IMR-90 (cell line): ENCODE results near the gene IFRD1. TPM values are rescaled to one million over a fixed set of nuclear protein-coding genes. Genes with fewer than 3 reads are reported as not detected.

Experiments
- ATAC-seq: fragments of 200-7000 bp; cut with Tn5 transposase; 2 replicates; pipeline ENCODE4 v1.9.1; 2020; ENCODE audit warnings: low read depth, mild to moderate bottlenecking, moderate library complexity
- BruUV-seq: library from RNA; stranded (reverse); fragments of 400-500 nt; replicated peaks from 2 replicates; lab custom pipeline; 2021; lab: Mats Ljungman, UMichigan
- CTCF ChIA-PET: fragments of 300-600 bp; formaldehyde crosslinking; extraction: SDS; loops from one replicate; lab custom pipeline; 2021; ENCODE audit warnings: antibody characterized with exemption; lab: Yijun Ruan, JAX
- POLR2A ChIA-PET: fragments of 300-600 bp; sonication (Branson Sonifier 250); formaldehyde crosslinking; loops from one replicate; lab custom pipeline; 2022; ENCODE audit warnings: antibody characterized with exemption; ENCODE audit not compliant: unreplicated experiment; lab: Charles Lee
- DNase-seq: peaks from one replicate; pipeline ENCODE4 v3.0.0; 2013
- H2AFZ ChIP-seq: replicated peaks from 2 replicates; pipeline ENCODE3; 2013; ENCODE audit warnings: low read length, mild to moderate bottlenecking; ENCODE audit not compliant: poor library complexity
- H2AK5ac ChIP-seq: 2 replicates; pipeline ENCODE4 v1.6.1; 2013; ENCODE audit warnings: low read depth, low read length, inconsistent platforms
- H2AK9ac ChIP-seq: replicated peaks from 2 replicates; pipeline ENCODE3; 2013; ENCODE audit warnings: mild to moderate bottlenecking, low read depth, low read length, moderate library complexity; ENCODE audit not compliant: poor library complexity
- H2BK120ac ChIP-seq: 2 replicates; pipeline ENCODE4 v1.6.1; 2013; ENCODE audit warnings: low read depth, low read length, inconsistent platforms
- H2BK15ac ChIP-seq: 3 replicates; pipeline ENCODE4 v1.6.1; 2013; ENCODE audit warnings: low read depth, low read length, inconsistent platforms
- H2BK20ac ChIP-seq: 2 replicates; pipeline ENCODE4 v1.6.1; 2013; ENCODE audit warnings: low read depth, mild to moderate bottlenecking, inconsistent platforms, low read length, moderate library complexity
- H2BK5ac ChIP-seq: 2 replicates; pipeline ENCODE4 v1.6.1; 2013; ENCODE audit warnings: mild to moderate bottlenecking, low read depth, low read length, inconsistent platforms; ENCODE audit not compliant: poor library complexity, severe bottlenecking
- H3K14ac ChIP-seq: replicated peaks from 2 replicates; pipeline ENCODE4 v1.6.1; 2013; ENCODE audit warnings: low read depth, low read length, inconsistent platforms
- H3K18ac ChIP-seq: 2 replicates; pipeline ENCODE4 v1.6.1; 2013; ENCODE audit warnings: low read depth, low read length, control low read depth
- H3K23ac ChIP-seq: 2 replicates; pipeline ENCODE4 v1.6.1; 2013; ENCODE audit warnings: low read depth, low read length, inconsistent platforms
- H3K27ac ChIP-seq: 2 replicates; pipeline ENCODE4 v1.5.1; 2013; ENCODE audit warnings: mild to moderate bottlenecking, control low read depth, low read length; ENCODE audit not compliant: insufficient read depth
- H3K27me3 ChIP-seq: 2 replicates; pipeline ENCODE4 v1.6.1; 2013; ENCODE audit warnings: low read length; ENCODE audit not compliant: control insufficient read depth, insufficient read depth
- H3K36me3 ChIP-seq: 2 replicates; pipeline ENCODE4 v1.6.1; 2013; ENCODE audit warnings: low read length, mixed read lengths; ENCODE audit not compliant: control insufficient read depth, insufficient read depth
- H3K4ac ChIP-seq: 2 replicates; pipeline ENCODE4 v1.6.1; 2013; ENCODE audit warnings: low read depth, low read length, inconsistent platforms
- H3K4me1 ChIP-seq: 2 replicates; pipeline ENCODE4 v1.6.1; 2013; ENCODE audit warnings: low read length, mixed read lengths; ENCODE audit not compliant: control insufficient read depth, insufficient read depth
- H3K4me2 ChIP-seq: 2 replicates; pipeline ENCODE4 v1.6.1; 2013; ENCODE audit warnings: low read depth, mild to moderate bottlenecking, control low read depth, low read length, moderate library complexity
- H3K4me3 ChIP-seq: 2 replicates; pipeline ENCODE4 v1.5.1; 2013; ENCODE audit warnings: low read depth, mild to moderate bottlenecking, control low read depth, low read length, moderate library complexity; ENCODE audit not compliant: insufficient read depth
- H3K56ac ChIP-seq: 2 replicates; pipeline ENCODE4 v1.6.1; 2013; ENCODE audit warnings: low read length, inconsistent platforms; ENCODE audit not compliant: insufficient read depth; ENCODE audit errors: extremely low read depth
- H3K79me1 ChIP-seq, 2 experiments: 2 replicates each; pipeline ENCODE4 v1.6.1; 2013; ENCODE audit warnings: low read length in 2 of 2, inconsistent platforms in 1 of 2, low read depth in 1 of 2
- H3K9ac ChIP-seq: 2 replicates; pipeline ENCODE4 v1.6.1; 2013; ENCODE audit warnings: low read depth, low read length, control low read depth
- H3K9me1 ChIP-seq: 2 replicates; pipeline ENCODE4 v1.6.1; 2013; ENCODE audit warnings: low read length, inconsistent platforms; ENCODE audit not compliant: insufficient read depth
- H3K9me3 ChIP-seq: 2 replicates; pipeline ENCODE4 v1.6.1; 2013; ENCODE audit warnings: low read length; ENCODE audit not compliant: control insufficient read depth, insufficient read depth
- H4K20me1 ChIP-seq: 2 replicates; pipeline ENCODE4 v1.6.1; 2013; ENCODE audit warnings: low read length, inconsistent platforms; ENCODE audit not compliant: insufficient read depth
- H4K5ac ChIP-seq: 2 replicates; pipeline ENCODE4 v1.6.1; 2013; ENCODE audit warnings: mild to moderate bottlenecking, low read depth, low read length, control low read depth
- H4K8ac ChIP-seq, 2 experiments: 2 replicates each; pipeline ENCODE4 v1.6.1; 2013; ENCODE audit warnings: low read depth in 2 of 2, low read length in 2 of 2, control low read depth in 1 of 2, inconsistent platforms in 1 of 2
- H4K91ac ChIP-seq: 2 replicates; pipeline ENCODE4 v1.6.1; 2013; ENCODE audit warnings: low read depth, low read length, inconsistent platforms; ENCODE audit not compliant: insufficient read depth
- BHLHE40 ChIP-seq: fragments of 150-350 bp; IDR thresholded peaks from 2 replicates; pipeline ENCODE4 v1.6.1; 2016; ENCODE audit warnings: mild to moderate bottlenecking, low read depth, low read length
- CEBPB ChIP-seq: IDR thresholded peaks from 2 replicates; pipeline ENCODE4 v1.6.1; 2012; ENCODE audit warnings: low read depth, low read length, improper control_type of control experiment
- CHD1 ChIP-seq: IDR thresholded peaks from 2 replicates; pipeline ENCODE4 v1.6.1; 2012; ENCODE audit warnings: low read depth, low read length, improper control_type of control experiment
- FOS ChIP-seq: fragments of 150-350 bp; IDR thresholded peaks from 2 replicates; pipeline ENCODE4 v1.6.1; 2016; ENCODE audit warnings: low read depth, low read length
- MAFK ChIP-seq: IDR thresholded peaks from 2 replicates; pipeline ENCODE4 v1.6.1; 2012; ENCODE audit warnings: low read depth, low read length, improper control_type of control experiment
- MAZ ChIP-seq: IDR thresholded peaks from 2 replicates; pipeline ENCODE4 v1.6.1; 2012; ENCODE audit warnings: low read depth, mild to moderate bottlenecking, low read length, improper control_type of control experiment, moderate library complexity, borderline replicate concordance
- MXI1 ChIP-seq: IDR thresholded peaks from 2 replicates; pipeline ENCODE4 v1.6.1; 2012; ENCODE audit warnings: low read depth, mild to moderate bottlenecking, low read length, moderate library complexity, borderline replicate concordance
- NFE2L2 ChIP-seq: fragments of 150-350 bp; IDR thresholded peaks from 2 replicates; pipeline ENCODE4 v1.6.1; 2016; ENCODE audit warnings: low read depth, mild to moderate bottlenecking, low read length
- POLR2A ChIP-seq: IDR thresholded peaks from 2 replicates; pipeline ENCODE4 v1.6.1; 2012; ENCODE audit warnings: mild to moderate bottlenecking, low read depth, low read length
- RAD21 ChIP-seq: IDR thresholded peaks from 2 replicates; pipeline ENCODE4 v1.6.1; 2012; ENCODE audit warnings: low read length, improper control_type of control experiment
- RFX5 ChIP-seq: IDR thresholded peaks from 2 replicates; pipeline ENCODE4 v1.8.0; 2012; ENCODE audit warnings: low read depth, mild to moderate bottlenecking, low read length, moderate library complexity
- SMC3 ChIP-seq: fragments of 150-350 bp; IDR thresholded peaks from 2 replicates; pipeline ENCODE4 v1.6.1; 2016; ENCODE audit warnings: low read depth, mild to moderate bottlenecking, antibody characterized with exemption, low read length, moderate library complexity
- WGBS, 2 experiments: methylation state at CpG; one replicate each; pipeline versions ENCODE4 v1.1.5 to v1.1.7; 2013; ENCODE audit warnings: missing lambda C conversion rate in 2 of 2; ENCODE audit not compliant: insufficient read length in 1 of 2; ENCODE audit errors: extremely low coverage in 2 of 2; 5-methylcytosine and 5-hydroxymethylcytosine counted together
- dilution Hi-C: fragments of 300-500 bp; cut with HindIII; formaldehyde crosslinking; loops from one replicate; pipeline ENCODE4 v1.14.3; 2018; ENCODE audit warnings: low sequenced_read_pairs; ENCODE audit not compliant: unreplicated experiment
- in situ Hi-C: fragments of 300-500 bp; cut with MboI; formaldehyde crosslinking; loops from 3 replicates; pipeline ENCODE4 v1.14.3; 2019; ENCODE audit warnings: low sequenced_read_pairs, inconsistent platforms, mixed read lengths
- intact Hi-C: fragments of 100-400 bp; cut with micrococcal nuclease; formaldehyde crosslinking; loops from 2 replicates; pipeline ENCODE4 v1.10.0; 2022
- polyA plus RNA-seq, 3 experiments: library from polyadenylated mRNA; depleted of rRNA; stranded (reverse); fragments of >200 nt; gene quantifications; 2 replicates each; pipeline ENCODE4 v1.2.3, GENCODE V29; 2012; ENCODE audit warnings: low replicate concordance in 1 of 3
- total RNA-seq: library from RNA; depleted of rRNA; stranded (reverse); fragments of >200 nt; gene quantifications from 2 replicates; pipeline ENCODE4 v1.2.3, GENCODE V29; 2012
- TF ChIP-seq, protein P1 (sequence below): conservative IDR thresholded peaks from 2 replicates; pipeline ENCODE4 v1.5.1; 2012; ENCODE audit warnings: mild to moderate bottlenecking, low read depth, low read length, improper control_type of control experiment
- TF ChIP-seq, protein P2 (sequence below): fragments of 150-350 bp; IDR thresholded peaks from 2 replicates; pipeline ENCODE4 v1.6.1; 2016; ENCODE audit warnings: low read depth, mild to moderate bottlenecking, low read length, moderate library complexity, borderline replicate concordance
- TF ChIP-seq, protein P3 (sequence below): fragments of 150-350 bp; IDR thresholded peaks from 2 replicates; pipeline ENCODE4 v1.6.1; 2017; ENCODE audit warnings: mild to moderate bottlenecking, antibody characterized with exemption, low read length, low read depth

IFRD1 gene
- total and polyA plus RNA-seq, 2 of the 4 experiments (the other 2 are of a cell fraction): 18.3 to 25.3 TPM

DNA sequence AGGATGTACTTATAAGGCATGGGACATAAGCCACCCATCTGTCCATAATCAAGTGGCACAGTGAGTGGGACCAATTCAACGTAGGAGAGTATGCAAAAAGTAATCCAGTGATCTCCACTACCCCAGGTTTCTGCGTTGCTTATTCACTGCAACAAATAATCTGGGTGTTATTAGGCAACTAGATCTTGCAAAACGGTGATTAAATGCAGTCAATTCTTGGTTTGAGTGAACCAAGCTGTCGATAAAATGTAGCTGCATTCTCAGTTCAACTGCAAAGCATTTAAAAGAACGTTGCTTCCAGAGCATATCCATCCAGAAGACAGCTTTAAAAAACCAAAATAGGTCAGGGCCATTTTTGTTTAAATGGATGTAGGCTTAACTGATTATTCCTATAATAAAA lies 35.5 kb downstream of the IFRD1 start:
- Histone ChIP-seq H4K5ac (no peak overlapping the region), H3K18ac (no peak overlapping the region), H3K4me1 (0 out of 2 replicates have a peak, but pooled peaks cover 1% of the 10 kb centered on the region), H2BK20ac (no peak overlapping the region), H3K9me1 (peaks cover 7% of the 10 kb centered on the region), H2AK9ac (no peak overlapping the region), H3K4me2 (no peak overlapping the region), H3K9me3 (no peaks in the 10 kb centered on the region), H3K27me3 (no peaks in the 10 kb centered on the region), H3K79me1 (peaks cover 0 to 8% of the 10 kb centered on the region in 2 experiments; a peak in 1 of 4 replicates), H2BK120ac (no peak overlapping the region), H2BK15ac (no peak overlapping the region), H3K9ac (no peak overlapping the region), H4K20me1 (peaks cover 9% of the 10 kb centered on the region; the same call in 1 of the 2 replicates), H2AFZ (no peak overlapping the region), H3K56ac (no peak overlapping the region), H3K23ac (no peak overlapping the region), H3K4ac (no peak overlapping the region), H3K4me3 (no peak overlapping the region), H2BK5ac (no peak overlapping the region), H4K91ac (no peak overlapping the region), H4K8ac (no peak overlapping the region), H2AK5ac (no peak overlapping the region), H3K27ac (no peak overlapping the region), H3K14ac (no peak overlapping the region), H3K36me3 (peaks cover 2% of the 10 kb centered on the region; the same call in 1 of the 2 replicates)
- ChIA-PET POLR2A (no interaction called here), CTCF (no interaction called here)
- no peak for ATAC-seq
- no TSS peak for BruUV-seq
- in situ Hi-C loops (no loop called here), dilution Hi-C loops (no loop called here), intact Hi-C loops (no loop called here)
- WGBS, 2 experiments: no CpG with 5 or more reads among the region's 5 CpGs
- TF ChIP-seq MXI1: no peak
- no peak for TF ChIP-seq RFX5
- TF ChIP-seq, protein P1, sequence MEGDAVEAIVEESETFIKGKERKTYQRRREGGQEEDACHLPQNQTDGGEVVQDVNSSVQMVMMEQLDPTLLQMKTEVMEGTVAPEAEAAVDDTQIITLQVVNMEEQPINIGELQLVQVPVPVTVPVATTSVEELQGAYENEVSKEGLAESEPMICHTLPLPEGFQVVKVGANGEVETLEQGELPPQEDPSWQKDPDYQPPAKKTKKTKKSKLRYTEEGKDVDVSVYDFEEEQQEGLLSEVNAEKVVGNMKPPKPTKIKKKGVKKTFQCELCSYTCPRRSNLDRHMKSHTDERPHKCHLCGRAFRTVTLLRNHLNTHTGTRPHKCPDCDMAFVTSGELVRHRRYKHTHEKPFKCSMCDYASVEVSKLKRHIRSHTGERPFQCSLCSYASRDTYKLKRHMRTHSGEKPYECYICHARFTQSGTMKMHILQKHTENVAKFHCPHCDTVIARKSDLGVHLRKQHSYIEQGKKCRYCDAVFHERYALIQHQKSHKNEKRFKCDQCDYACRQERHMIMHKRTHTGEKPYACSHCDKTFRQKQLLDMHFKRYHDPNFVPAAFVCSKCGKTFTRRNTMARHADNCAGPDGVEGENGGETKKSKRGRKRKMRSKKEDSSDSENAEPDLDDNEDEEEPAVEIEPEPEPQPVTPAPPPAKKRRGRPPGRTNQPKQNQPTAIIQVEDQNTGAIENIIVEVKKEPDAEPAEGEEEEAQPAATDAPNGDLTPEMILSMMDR: no peak
- no peak for TF ChIP-seq CHD1
- no peak for TF ChIP-seq NFE2L2
- no peak for TF ChIP-seq CEBPB
- TF ChIP-seq, protein P2, sequence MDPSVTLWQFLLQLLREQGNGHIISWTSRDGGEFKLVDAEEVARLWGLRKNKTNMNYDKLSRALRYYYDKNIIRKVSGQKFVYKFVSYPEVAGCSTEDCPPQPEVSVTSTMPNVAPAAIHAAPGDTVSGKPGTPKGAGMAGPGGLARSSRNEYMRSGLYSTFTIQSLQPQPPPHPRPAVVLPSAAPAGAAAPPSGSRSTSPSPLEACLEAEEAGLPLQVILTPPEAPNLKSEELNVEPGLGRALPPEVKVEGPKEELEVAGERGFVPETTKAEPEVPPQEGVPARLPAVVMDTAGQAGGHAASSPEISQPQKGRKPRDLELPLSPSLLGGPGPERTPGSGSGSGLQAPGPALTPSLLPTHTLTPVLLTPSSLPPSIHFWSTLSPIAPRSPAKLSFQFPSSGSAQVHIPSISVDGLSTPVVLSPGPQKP: no peak
- no peak for TF ChIP-seq SMC3
- TF ChIP-seq MAFK: no peak
- TF ChIP-seq POLR2A: no peak
- TF ChIP-seq FOS: no peak
- no peak for TF ChIP-seq RAD21
- TF ChIP-seq, protein P3, sequence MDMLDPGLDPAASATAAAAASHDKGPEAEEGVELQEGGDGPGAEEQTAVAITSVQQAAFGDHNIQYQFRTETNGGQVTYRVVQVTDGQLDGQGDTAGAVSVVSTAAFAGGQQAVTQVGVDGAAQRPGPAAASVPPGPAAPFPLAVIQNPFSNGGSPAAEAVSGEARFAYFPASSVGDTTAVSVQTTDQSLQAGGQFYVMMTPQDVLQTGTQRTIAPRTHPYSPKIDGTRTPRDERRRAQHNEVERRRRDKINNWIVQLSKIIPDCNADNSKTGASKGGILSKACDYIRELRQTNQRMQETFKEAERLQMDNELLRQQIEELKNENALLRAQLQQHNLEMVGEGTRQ: no peak
- no peak for TF ChIP-seq MAZ
- no peak for TF ChIP-seq BHLHE40
- DNase-seq: no peak
